Lower leg skin (tissue), 4 donors: ENCODE measurements around the gene LMTK2. TPM values are rescaled to one million over a fixed set of nuclear protein-coding genes. Genes with fewer than 3 reads are reported as not detected.
A peak's percentile ranks its signal among the peaks of the same experiment; 100 is the strongest.

Experiments
- DNase-seq, 2 donors: peaks; one replicate each; pipeline ENCODE4 v3.0.0-alpha.2; 2019; ENCODE audit warnings: low spot score in 2 of 2
- H3K4me3 ChIP-seq: fragments of 200-600 bp; sonication (generic); 2 replicates; pipeline ENCODE4 v1.5.1; 2017; ENCODE audit warnings: mild to moderate bottlenecking, low read depth; ENCODE audit not compliant: poor library complexity, severe bottlenecking
- CTCF ChIP-seq, 3 donors: fragments of 450-650 bp; IDR thresholded peaks; one replicate each; pipeline ENCODE4 v1.5.1; 2016; ENCODE audit warnings: antibody characterized with exemption in 3 of 3, mild to moderate bottlenecking in 3 of 3, moderate library complexity in 2 of 3
- POLR2A ChIP-seq, 2 donors: fragments of 450-650 bp; IDR thresholded peaks; one replicate each; pipeline ENCODE4 v1.6.1; 2016 to 2017; ENCODE audit warnings: antibody characterized with exemption in 2 of 2, mild to moderate bottlenecking in 1 of 2, moderate library complexity in 1 of 2
- WGBS, 2 donors: methylation state at CpG; one replicate each; pipeline ENCODE4 v1.1.5; 2018; 5-methylcytosine and 5-hydroxymethylcytosine counted together
- intact Hi-C: fragments of 100-400 bp; cut with DNase I; formaldehyde crosslinking; loops from one replicate; pipeline ENCODE4 v1.15.0; 2023; ENCODE audit warnings: low total_unique reads
- total RNA-seq, 4 donors: library from RNA; depleted of rRNA; stranded (reverse); fragments of >200 nt; gene quantifications; one replicate each; pipeline ENCODE4 v1.1.0, GENCODE V29; 2016

Gene LMTK2
- total RNA-seq, 4 donors from 2014 or later, result 31.9 to 44.3 (median 35.0) TPM

DNA sequence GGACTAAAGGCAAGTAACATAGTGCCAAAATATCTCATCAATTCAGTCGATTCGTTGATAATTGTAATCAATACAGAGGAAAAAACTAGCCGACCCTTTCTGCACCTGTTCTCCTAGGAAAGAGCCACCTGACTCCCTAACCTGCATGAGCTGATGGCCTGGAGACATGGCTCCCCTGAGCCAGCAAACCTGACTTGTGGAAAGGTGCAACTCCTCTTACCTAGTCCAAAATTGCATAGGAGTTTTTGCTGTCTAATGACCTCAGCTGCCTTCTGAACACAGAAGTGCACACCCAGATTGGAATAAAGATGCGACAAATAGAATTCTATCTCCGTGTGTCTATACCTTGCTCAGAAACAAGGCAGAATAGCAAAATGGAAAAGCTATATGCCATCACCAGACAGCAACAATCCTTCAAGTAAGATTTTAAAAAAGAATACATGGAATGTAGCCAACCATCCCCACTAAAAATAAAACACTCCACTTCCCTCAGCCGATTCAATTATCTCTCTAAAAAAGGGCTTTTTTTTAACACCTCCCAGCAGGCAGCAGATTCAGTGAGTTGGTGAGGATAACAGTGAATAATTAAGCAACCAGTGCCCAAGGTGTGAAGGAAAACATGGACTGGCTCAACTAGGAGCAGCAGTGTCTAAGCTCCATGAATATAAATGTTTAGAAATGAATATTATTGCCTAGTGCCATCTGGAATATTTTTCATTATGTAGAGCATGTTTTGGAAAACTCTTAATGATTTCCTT is 26.6 kb upstream of the LMTK2 start:
- DNase-seq, result peak in 1 of 2 donors; percentile 48
- intact Hi-C loops, result no loop called here
- H3K4me3 ChIP-seq, result no peak overlapping the region
- WGBS, 2 donors, result 55 to 60% methylated on average over 6 of the region's 6 CpGs
- no peak for TF ChIP-seq CTCF (IDR thresholded peaks at IDR 0.05)
- no peak for TF ChIP-seq POLR2A (IDR thresholded peaks at IDR 0.05)

DNA sequence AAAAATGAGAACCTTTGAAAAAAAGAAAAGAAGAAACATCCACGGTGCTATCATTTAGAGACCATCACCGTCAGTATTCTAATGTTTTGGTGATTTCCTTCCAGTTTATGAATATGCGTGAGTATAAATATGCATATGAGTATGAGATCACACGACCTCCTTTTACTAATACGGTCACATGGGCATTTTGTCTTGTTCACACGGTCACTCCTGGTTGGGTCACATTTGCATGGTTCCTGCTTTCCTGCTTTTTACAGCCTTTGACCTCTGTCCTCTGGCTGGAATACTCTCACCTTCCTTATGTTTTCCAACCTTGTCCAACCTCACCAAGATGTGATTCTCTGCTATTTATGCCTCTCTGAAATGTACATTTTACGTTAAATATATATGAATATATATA is 25.3 kb upstream of the LMTK2 start:
- DNase-seq, result no peak
- no peak overlapping the region for H3K4me3 ChIP-seq
- intact Hi-C loops, result no loop called here
- 79 to 83% methylated on average over 7 of the region's 7 CpGs for WGBS, 2 donors
- TF ChIP-seq CTCF (IDR thresholded peaks at IDR 0.05) (no peak), POLR2A (IDR thresholded peaks at IDR 0.05) (no peak)

- TF ChIP-seq CTCF (IDR thresholded peaks at IDR 0.05) (no peak), POLR2A (IDR thresholded peaks at IDR 0.05) (no peak)
- intact Hi-C loops, result no loop called here
- DNase-seq, result peak in 1 of 2 donors; percentile 28
- no peak overlapping the region for H3K4me3 ChIP-seq
- 74 to 82% methylated on average over 3 of the region's 3 CpGs for WGBS, 2 donors
Measured at GRCh38 chr7:98084631-98085030, 22.0 kb upstream of the LMTK2 start.

DNA sequence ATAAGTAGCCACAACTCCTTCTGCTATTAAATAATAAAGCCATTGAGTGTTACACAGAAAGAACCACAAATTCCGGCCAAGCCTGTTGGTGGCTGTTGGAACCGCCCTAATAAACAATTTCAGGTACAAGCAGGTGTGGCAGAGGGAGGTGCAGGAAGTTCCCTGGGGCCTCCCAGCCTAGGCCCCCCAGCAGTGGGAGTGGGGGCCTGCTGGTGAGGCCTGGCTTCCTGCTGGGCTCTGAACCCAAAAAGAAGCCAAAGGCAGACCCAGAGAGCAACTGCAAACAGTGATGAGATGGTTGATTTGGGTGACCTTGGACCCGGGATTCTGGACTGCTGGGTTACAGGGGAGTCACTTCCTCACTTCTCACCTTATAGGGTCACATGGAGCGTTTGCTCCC is 21.0 kb upstream of the LMTK2 start:
- intact Hi-C loops, result no loop called here
- no peak overlapping the region for H3K4me3 ChIP-seq
- peak; percentile 29 to 77 for DNase-seq
- 57 to 63% methylated on average over 4 of the region's 4 CpGs for WGBS, 2 donors
- TF ChIP-seq CTCF (IDR thresholded peaks at IDR 0.05) (no peak), POLR2A (IDR thresholded peaks at IDR 0.05) (no peak)

- no peak for TF ChIP-seq CTCF (IDR thresholded peaks at IDR 0.05)
- TF ChIP-seq POLR2A (IDR thresholded peaks at IDR 0.05), result no peak
- WGBS, 2 donors, result 47 to 60% methylated on average over 11 of the region's 11 CpGs
- intact Hi-C loops, result no loop called here
- no peak overlapping the region for H3K4me3 ChIP-seq
- peak; percentile 80 to 85 for DNase-seq
Measured at GRCh38 chr7:98086281-98086718, 20.4 kb upstream of the LMTK2 start.

DNA sequence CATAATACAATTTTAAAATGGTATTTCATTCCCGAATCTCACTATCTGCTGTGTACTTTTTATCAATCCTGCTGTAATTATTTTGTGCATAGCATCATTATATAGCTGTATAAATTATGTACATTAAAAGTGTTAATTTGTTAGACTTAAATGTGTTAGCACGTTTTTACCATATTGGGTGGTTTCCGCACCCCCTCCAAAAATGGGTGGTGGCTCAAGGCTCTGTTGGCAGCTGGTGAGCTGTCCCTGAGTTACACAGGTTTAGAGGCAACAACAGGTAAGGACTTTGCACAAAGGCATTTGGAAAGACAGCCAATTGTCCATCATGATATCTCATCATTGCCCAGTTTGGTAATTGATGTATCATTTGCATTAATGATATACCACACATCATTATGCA is 18.6 kb upstream of the LMTK2 start:
- no peak for TF ChIP-seq CTCF (IDR thresholded peaks at IDR 0.05)
- no peak for TF ChIP-seq POLR2A (IDR thresholded peaks at IDR 0.05)
- WGBS, 2 donors, result 64 to 65% methylated on average over 3 of the region's 3 CpGs
- DNase-seq, result no peak
- intact Hi-C loops, result no loop called here
- no peak overlapping the region for H3K4me3 ChIP-seq
